GM13976 (cell line): ENCODE results near the gene ARHGAP45.

Experiments
- DNase-seq: peaks from one replicate; pipeline ENCODE4 v3.0.0; 2012; ENCODE audit warnings: low spot score
- CTCF ChIP-seq: IDR thresholded peaks from 2 replicates; pipeline ENCODE4 v1.5.1; 2012; ENCODE audit warnings: borderline replicate concordance, mild to moderate bottlenecking; ENCODE audit not compliant: insufficient read depth; ENCODE audit errors: extremely low read depth, missing control alignments, control extremely low read depth
- in situ Hi-C: fragments of 300-500 bp; cut with MboI; formaldehyde crosslinking; loops from one replicate; pipeline ENCODE4 v1.12.0; 2022; ENCODE audit warnings: low sequenced_read_pairs, mixed read lengths, inconsistent platforms; ENCODE audit not compliant: unreplicated experiment

The ARHGAP45 gene

GRCh38 chr19:1080360-1081161 is 13.6 kb downstream of the ARHGAP45 start:
- no peak for DNase-seq
- TF ChIP-seq CTCF: no peak
- in situ Hi-C loops: no loop called here

GRCh38 chr19:1081301-1082164 is 14.6 kb downstream of the ARHGAP45 start:
- TF ChIP-seq CTCF: no peak
- DNase-seq: no peak
- in situ Hi-C loops: no loop called here

- in situ Hi-C loops: no loop called here
- TF ChIP-seq CTCF: no peak
- peak; percentile 86 for DNase-seq
Measured at GRCh38 chr19:1082165-1082927, 15.4 kb downstream of the ARHGAP45 start.

GRCh38 chr19:1082928-1083816 is 16.2 kb downstream of the ARHGAP45 start:
- no peak for TF ChIP-seq CTCF
- DNase-seq: no peak
- in situ Hi-C loops: no loop called here

GRCh38 chr19:1084024-1084868 is 17.3 kb downstream of the ARHGAP45 start:
- no peak for DNase-seq
- in situ Hi-C loops: no loop called here
- no peak for TF ChIP-seq CTCF
